ENCODE results near the gene DNAAF1.

DNA sequence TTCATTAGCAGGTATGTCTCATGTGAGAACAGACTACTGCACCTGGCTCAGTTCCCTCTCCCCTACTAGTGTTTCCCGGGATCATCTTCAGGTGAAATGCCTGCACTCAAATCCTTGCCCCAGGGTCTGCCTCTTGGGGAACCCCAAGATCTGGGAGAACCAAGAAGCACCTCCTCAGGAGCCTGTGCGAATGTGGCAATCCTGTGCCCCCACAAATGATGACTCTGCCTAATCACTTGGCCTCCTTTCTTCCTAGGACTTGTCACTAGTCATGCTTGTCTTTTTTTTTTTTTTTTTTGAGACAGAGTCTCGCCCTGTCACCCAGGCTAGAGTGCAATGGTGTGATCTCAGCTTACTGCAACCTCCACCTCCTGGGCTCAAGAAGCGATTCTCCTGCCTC is 67.5 kb downstream of the DNAAF1 start:
- TF ChIP-seq, protein P1, sequence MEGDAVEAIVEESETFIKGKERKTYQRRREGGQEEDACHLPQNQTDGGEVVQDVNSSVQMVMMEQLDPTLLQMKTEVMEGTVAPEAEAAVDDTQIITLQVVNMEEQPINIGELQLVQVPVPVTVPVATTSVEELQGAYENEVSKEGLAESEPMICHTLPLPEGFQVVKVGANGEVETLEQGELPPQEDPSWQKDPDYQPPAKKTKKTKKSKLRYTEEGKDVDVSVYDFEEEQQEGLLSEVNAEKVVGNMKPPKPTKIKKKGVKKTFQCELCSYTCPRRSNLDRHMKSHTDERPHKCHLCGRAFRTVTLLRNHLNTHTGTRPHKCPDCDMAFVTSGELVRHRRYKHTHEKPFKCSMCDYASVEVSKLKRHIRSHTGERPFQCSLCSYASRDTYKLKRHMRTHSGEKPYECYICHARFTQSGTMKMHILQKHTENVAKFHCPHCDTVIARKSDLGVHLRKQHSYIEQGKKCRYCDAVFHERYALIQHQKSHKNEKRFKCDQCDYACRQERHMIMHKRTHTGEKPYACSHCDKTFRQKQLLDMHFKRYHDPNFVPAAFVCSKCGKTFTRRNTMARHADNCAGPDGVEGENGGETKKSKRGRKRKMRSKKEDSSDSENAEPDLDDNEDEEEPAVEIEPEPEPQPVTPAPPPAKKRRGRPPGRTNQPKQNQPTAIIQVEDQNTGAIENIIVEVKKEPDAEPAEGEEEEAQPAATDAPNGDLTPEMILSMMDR (IDR thresholded peaks at IDR 0.05) = no peak
- no peak for TF ChIP-seq POLR2A (IDR thresholded peaks at IDR 0.05)
